Parathyroid adenoma (tissue), 2 donors: ENCODE data around the gene GNB1L.

Experiments used
- H2AFZ ChIP-seq: fragments of 300-600 bp; sonication (generic); one replicate; pipeline ENCODE4 v1.7.0; 2017; ENCODE audit warnings: antibody characterized with exemption, mild to moderate bottlenecking
- H3K27ac ChIP-seq: fragments of 300-600 bp; sonication (generic); one replicate; pipeline ENCODE4 v1.7.0; 2017
- H3K27me3 ChIP-seq: fragments of 300-600 bp; sonication (generic); one replicate; pipeline ENCODE4 v1.7.0; 2017; ENCODE audit warnings: low read length; ENCODE audit not compliant: control insufficient read depth, insufficient read depth
- H3K36me3 ChIP-seq: fragments of 300-600 bp; sonication (generic); one replicate; pipeline ENCODE4 v1.7.0; 2017; ENCODE audit warnings: low read length; ENCODE audit not compliant: control insufficient read depth, insufficient read depth
- H3K4me1 ChIP-seq: fragments of 300-600 bp; sonication (generic); one replicate; pipeline ENCODE4 v1.7.0; 2017; ENCODE audit warnings: control low read depth
- H3K4me2 ChIP-seq: fragments of 300-600 bp; sonication (generic); one replicate; pipeline ENCODE4 v1.7.0; 2017; ENCODE audit warnings: low read length
- H3K4me3 ChIP-seq: fragments of 300-600 bp; sonication (generic); one replicate; pipeline ENCODE4 v1.7.0; 2017; ENCODE audit warnings: low read depth, low read length
- H3K79me2 ChIP-seq: fragments of 300-600 bp; sonication (generic); one replicate; pipeline ENCODE4 v1.7.0; 2017; ENCODE audit warnings: control low read depth
- H3K9ac ChIP-seq: fragments of 300-600 bp; sonication (generic); one replicate; pipeline ENCODE4 v1.7.0; 2017; ENCODE audit warnings: mild to moderate bottlenecking
- H3K9me3 ChIP-seq: fragments of 300-600 bp; sonication (generic); one replicate; pipeline ENCODE4 v1.7.0; 2017; ENCODE audit warnings: low read length; ENCODE audit not compliant: control insufficient read depth
- TF ChIP-seq, protein P1 (sequence below): fragments of 300-600 bp; sonication (generic); IDR thresholded peaks from one replicate; pipeline ENCODE4 v1.7.0; 2017; ENCODE audit warnings: antibody characterized with exemption, mild to moderate bottlenecking
- donor health status: primary hyperparathyroidism.

GNB1L gene

DNA sequence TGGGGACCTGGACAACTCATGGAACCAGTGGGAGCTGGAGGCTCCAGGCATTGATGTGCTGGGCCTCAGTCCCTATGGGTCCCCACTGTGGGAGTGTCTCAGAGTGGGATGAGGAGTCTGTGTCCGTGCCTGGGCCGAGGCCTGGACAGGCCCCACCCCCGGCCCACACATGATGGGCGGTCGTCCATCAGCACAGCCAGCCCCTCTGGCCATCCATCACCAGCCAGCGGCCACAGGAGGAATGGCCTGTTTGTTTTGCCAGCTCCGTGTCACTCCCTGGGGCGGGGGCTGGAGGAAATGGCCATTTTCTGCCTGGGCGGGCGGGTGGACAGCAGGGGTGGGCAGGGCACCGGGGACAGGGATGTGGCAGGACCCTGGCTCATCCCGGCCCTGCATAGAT, 107.1 kb downstream of the GNB1L start:
- no peak overlapping the region for H3K9ac ChIP-seq

DNA sequence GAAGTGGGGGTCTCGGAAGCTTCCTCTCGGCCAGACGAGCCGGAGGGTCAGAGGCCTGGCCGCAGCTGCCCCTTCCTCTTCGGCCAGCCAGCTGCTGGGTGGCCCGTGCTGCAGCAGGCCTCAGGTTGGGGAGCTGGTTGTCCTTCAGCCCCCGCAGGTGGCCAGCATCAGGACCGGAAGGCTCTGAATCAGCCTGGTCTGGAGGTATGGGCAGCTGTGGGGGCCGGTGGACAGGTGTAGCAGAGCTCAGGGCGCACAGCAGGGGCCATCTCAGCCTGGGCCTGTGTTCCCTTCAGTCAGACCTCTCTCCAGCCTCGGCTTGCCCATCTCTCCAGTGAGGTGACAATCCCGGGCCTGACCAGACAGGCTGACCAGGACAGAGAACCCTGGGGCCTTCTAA, 107.9 kb downstream of the GNB1L start:
- no peaks in the 10 kb centered on the region for H3K36me3 ChIP-seq
- no peaks in the 10 kb centered on the region for H3K4me1 ChIP-seq
- H3K4me3 ChIP-seq, result no peak overlapping the region
- TF ChIP-seq, protein P1, sequence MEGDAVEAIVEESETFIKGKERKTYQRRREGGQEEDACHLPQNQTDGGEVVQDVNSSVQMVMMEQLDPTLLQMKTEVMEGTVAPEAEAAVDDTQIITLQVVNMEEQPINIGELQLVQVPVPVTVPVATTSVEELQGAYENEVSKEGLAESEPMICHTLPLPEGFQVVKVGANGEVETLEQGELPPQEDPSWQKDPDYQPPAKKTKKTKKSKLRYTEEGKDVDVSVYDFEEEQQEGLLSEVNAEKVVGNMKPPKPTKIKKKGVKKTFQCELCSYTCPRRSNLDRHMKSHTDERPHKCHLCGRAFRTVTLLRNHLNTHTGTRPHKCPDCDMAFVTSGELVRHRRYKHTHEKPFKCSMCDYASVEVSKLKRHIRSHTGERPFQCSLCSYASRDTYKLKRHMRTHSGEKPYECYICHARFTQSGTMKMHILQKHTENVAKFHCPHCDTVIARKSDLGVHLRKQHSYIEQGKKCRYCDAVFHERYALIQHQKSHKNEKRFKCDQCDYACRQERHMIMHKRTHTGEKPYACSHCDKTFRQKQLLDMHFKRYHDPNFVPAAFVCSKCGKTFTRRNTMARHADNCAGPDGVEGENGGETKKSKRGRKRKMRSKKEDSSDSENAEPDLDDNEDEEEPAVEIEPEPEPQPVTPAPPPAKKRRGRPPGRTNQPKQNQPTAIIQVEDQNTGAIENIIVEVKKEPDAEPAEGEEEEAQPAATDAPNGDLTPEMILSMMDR, result no peak
- H3K4me2 ChIP-seq, result no peak overlapping the region
- no peaks in the 10 kb centered on the region for H3K27me3 ChIP-seq
- H3K27ac ChIP-seq, result no peak overlapping the region
- H3K9ac ChIP-seq, result no peak overlapping the region
- no peaks in the 10 kb centered on the region for H3K79me2 ChIP-seq
- no peak overlapping the region for H2AFZ ChIP-seq
- H3K9me3 ChIP-seq, result no peaks in the 10 kb centered on the region

More for the DNA sequence above, 107.1 kb downstream of the GNB1L start:
- TF ChIP-seq, protein P1, result no peak
- no peaks in the 10 kb centered on the region for H3K4me1 ChIP-seq
- no peaks in the 10 kb centered on the region for H3K27me3 ChIP-seq
- H3K36me3 ChIP-seq, result no peaks in the 10 kb centered on the region
- H3K9me3 ChIP-seq, result no peaks in the 10 kb centered on the region
- no peaks in the 10 kb centered on the region for H3K79me2 ChIP-seq
- no peak overlapping the region for H3K27ac ChIP-seq
- H2AFZ ChIP-seq, result no peak overlapping the region
- H3K4me2 ChIP-seq, result no peak overlapping the region
- no peak overlapping the region for H3K4me3 ChIP-seq

DNA sequence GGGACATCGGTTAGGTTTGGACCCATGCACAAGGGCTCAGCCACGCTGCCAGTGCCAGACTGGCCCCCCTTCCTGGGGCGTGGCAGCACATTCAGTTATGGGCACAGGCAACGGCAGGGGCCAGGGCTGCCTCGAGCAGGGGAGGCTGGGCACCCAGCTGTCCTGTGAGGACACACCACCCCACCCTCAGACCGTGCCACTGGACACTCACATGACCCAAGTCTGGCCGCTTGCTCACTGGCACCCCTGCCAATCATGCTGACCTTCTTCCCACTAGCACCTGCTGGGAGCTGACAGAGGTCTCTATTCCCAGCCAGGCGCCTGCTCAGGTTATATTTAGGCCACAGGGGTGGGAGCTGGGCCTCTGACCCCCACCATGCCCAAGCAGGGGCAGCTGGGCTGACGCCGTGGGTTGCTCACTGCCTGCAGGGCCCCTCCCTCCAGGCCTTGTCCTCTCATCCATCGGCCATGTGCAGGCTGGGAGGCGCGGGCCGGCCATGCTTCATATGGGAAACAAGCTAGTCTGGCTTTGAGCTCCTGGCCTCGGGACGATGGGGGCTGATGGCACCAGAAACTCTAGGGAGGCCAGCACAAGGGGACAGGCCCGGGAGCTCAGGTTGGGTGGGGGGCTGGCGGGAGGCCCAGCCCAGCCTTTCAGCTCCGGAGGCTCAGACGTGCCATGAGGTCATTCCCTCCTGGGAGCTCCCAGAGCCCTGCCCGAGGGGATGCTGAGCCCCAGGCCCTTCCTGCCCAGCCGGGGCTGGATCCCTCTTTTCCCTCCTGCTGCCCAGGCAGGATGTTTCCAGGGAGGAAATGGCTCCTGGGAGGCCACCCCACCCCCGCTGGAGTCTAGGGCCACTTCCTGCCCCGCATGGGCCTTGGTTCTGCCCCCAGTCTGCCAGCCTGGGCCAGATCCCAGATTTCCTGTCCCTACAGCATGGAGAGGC, 109.2 kb downstream of the GNB1L start:
- Histone ChIP-seq H3K9me3 (no peaks in the 10 kb centered on the region), H3K4me1 (no peaks in the 10 kb centered on the region), H3K27me3 (no peaks in the 10 kb centered on the region), H3K27ac (no peak overlapping the region), H2AFZ (no peak overlapping the region), H3K4me3 (no peak overlapping the region), H3K79me2 (no peaks in the 10 kb centered on the region), H3K9ac (no peak overlapping the region), H3K4me2 (no peak overlapping the region), H3K36me3 (no peaks in the 10 kb centered on the region)
- TF ChIP-seq, protein P1, result no peak

DNA sequence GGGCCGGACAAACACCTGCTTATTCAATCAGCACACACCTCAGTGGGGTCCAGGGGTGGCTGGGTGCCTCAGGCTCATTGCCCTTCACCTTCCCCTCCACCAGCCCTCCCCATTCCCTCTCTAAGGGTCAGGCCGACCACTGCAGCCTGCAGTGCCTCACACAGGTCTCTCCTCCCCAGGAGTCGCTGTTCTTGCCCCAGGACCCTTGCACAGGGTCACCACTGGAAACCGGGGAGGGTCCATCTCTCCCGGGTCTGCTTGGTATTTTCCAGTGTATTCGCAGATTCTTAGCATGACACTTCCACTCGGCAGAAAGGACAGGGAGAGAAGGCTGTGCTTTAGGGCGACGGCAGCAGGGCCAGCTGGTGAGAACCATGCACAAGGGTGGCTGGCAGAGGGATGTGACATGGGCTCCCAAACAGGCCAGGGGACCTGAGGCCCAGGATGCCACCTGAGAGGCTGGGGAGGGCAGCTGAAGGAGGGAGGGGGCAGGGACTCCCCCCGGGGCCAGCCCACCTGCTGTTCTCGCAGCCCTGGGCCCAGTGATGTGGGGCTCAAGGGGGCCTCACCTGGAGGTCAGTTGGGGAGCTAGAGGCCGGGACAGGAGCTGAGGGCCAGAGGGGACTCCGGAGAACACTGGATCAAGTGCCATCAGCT, 110.2 kb downstream of the GNB1L start:
- Histone ChIP-seq H3K9me3 (no peaks in the 10 kb centered on the region), H3K36me3 (no peaks in the 10 kb centered on the region), H3K9ac (no peak overlapping the region), H3K79me2 (no peaks in the 10 kb centered on the region), H3K4me1 (no peaks in the 10 kb centered on the region), H3K4me2 (no peak overlapping the region), H3K27ac (no peak overlapping the region), H2AFZ (no peak overlapping the region), H3K27me3 (no peaks in the 10 kb centered on the region), H3K4me3 (no peak overlapping the region)
- TF ChIP-seq, protein P1, result no peak
